Stimulated activated CD4-positive, alpha-beta T cell treated with anti-CD3 and anti-CD28 coated beads, Interleukin-4, amount 100 ng/mL, for 24 hours (primary cell): Measurements from ENCODE around the gene CREB3.

ENCODE experiments used
- DNase-seq: peaks from one replicate; pipeline ENCODE4 v3.0.0-alpha.2; 2020

Gene CREB3

DNA sequence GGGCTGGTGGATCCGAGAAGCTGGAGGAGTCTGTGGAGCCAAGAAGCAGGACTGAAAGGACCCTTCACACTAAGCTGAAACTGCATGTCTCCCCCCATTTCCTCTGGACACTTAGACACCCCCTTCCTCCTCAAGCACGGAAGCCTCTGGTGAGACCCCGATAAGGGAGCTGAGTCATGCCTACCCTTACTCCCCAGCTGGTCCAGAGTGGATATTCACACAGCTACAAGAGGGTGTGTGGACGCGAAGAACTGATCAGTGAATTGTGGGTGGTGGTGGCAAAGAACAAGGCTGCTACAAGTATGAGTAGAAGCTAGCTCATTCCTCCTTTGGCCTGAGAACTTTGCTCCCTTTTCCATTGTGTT lies 4.8 kb upstream of the CREB3 start:
- DNase-seq: no peak

DNA sequence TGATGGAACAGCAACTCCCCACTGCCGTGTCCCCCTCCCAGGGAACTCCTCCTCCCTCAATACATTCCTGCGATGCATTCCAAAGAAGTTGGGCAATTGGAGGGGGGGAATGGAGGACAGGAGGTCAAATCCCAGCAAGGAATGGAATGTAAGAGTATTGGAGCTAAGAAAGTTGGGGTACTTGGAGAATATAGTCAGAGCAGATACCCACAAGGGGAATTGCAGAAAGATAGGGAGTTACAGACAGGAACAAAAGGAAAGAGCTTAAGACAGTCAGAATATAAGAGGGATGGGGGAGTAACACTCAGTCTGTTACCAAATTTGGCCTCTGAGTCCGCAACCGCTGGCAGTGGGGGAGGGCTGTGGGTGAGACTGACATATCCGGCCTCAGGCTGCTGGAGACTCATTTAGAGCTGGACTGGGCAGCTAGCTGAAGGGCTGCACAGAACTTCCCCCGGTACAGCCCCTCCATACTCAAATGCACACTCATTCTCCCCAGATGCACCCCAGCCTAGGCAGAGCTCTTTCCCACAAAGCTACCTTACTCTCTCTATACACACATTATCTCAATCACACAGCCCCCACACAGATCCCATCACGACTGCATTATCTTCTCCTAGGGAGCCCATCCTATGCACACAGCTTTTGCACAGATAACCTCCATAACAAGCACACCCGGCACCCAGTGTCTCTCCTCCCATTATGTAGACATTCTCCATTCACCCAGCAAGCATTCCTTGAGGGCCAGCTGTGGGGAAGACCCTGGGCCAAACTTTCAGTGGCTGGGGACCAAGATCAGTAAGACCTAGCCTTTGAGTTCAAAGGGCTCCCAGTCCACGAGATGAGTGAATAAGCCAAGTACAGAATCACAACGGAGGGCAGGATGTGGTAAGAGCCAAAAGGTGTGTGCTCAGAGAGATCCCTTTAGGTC lies 4.2 kb upstream of the CREB3 start:
- DNase-seq: peak; percentile 30

DNA sequence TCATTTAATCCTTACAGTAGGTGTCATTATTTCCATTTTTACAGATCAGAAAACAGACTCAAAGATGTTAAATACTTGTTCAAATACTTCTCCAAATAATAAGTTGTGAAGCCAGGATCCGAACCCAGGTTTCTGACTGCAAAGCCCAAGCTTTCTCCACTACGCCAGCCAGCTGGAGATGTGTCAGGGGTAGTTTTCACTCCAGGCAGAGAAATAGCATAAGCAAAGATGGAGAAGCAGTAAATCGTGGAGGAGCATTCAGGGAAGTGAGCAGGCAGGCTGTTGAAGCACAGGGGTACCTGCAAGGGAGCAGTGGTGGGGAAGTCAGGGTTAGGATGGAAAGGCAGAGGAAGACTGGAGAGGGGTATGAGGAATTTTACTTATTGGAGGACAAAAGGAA lies 3.4 kb upstream of the CREB3 start:
- no peak for DNase-seq

DNA sequence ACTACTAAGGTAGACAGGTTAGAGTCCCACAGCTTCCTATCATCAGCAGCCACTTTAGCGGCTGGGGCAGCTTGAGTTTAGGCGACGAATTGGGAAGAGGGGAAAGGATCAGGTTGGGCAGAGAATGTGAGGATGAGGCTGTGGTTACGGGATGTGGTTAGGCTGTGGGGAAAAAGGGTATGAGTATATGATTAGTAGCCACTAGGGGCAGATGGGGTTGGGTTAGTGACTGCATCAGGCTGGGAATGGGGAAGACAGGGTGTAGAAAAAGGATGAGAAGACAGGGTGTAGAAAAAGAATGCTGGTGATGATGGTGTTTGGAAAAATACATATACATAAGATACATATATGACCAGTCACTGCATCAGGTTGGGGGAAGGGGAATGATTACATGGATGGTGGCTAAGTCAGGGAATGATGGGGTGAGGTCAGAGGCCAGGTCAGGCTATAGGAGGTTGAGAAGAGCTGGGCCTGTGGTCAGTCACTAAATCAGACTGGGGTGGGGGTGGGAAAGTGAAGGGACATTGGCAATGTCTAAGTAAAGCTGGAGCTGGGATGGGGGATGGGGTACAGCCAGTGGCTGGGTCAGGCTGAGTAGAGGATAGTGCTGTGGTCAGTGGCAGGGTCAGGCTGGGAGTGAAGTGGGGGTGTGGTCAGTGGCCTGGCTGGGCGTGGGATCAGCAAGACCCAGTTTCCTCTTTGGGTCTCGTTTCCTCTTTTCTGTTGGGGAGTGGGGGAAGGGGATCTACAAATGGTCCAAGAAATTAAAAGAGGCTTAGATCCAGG lies 2.6 kb upstream of the CREB3 start:
- peak; percentile 31 for DNase-seq

DNA sequence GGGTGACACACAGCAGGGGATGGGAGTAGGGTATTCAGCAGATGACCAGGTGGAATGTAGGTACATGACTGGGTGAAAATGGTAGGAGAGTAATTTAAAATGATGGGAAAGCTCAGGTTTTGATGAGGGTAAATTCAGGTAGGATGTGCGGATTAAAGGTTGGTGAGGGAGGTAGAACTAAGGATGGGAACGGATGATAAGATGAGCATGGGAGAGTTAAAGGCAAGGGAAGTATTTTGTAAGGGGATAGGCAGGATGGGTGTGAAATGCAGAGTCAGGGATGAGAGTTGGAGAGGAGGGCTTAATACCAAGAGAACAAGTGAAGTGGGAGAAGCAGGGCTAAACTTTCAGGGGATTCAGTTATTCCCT lies 2.0 kb upstream of the CREB3 start:
- DNase-seq: no peak

DNA sequence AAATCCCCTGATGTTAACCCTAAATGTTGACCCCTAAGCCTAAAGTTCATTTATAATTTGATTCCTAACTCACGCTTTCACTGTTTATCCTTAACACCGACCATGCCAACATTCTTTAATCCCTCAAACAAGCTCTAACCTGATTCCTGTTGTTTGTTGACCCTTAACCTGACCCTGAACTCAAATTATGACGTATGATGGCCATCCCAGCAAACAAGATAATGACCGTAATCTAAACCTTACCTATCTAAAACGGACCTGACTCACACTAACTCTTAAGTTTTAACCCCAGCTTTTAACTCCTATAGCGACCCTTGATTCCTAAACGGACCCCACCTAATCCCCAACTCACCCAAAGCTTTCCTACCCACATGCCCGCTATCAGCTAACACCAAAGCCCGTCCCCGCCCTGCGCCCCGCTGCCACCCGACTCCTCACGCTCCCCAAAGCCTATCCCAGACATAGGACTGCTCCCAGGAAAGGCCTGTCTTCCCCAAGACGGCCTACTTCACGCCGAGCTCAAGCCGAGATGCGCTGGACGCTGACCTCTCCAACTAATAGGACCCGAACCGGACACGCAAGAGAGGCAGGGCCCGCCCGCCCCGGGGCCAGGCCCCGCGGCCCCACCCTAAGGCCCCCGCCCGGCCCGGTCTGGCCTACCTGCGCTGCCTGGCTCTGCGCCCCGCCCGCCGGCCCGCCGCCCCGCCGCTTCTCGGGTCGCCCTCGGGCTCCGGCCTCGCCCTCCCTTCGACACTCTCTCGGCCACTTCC lies 866 bp upstream of the CREB3 start:
- DNase-seq: no peak

DNA sequence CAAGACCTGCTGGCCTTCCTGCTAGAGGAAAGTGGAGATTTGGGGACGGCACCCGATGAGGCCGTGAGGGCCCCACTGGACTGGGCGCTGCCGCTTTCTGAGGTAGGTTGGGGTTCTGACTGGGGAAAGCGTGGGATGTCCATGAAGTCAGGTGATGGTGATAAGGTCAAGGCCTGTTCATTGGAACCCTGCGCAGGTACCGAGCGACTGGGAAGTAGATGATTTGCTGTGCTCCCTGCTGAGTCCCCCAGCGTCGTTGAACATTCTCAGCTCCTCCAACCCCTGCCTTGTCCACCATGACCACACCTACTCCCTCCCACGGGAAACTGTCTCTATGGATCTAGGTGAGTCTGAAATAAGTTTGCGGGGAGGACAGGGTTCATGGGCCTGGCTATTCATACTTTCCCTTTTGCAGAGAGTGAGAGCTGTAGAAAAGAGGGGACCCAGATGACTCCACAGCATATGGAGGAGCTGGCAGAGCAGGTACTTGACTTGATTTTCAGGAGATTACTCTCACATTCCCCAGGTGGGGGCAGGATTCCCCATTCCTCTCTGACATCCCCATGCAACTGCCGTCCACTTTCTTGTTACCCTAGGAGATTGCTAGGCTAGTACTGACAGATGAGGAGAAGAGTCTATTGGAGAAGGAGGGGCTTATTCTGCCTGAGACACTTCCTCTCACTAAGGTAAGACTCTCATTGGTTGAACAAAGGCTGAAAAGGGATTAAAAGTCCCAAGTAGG lies 505 bp downstream of the CREB3 start:
- peak; percentile 32 for DNase-seq

DNA sequence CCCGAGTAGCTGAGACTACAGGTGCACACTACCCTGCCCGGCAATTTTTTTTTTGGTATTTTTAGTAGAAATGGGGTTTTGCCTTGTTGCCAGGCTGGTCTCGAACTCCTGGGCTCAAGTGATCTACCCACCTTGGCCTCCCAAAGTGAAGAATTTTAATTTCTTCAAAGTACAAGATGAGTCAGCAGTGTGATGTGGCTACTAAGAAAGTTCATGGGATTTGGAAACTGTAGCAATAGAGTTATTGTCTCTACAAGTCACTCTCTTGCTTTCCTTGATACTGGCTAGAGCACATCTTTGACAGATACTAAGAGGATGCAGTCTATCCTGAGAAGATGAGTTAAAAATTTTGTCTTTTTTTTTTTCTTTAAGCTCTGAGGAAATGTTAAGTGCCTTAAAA lies 1.6 kb downstream of the CREB3 start:
- no peak for DNase-seq

DNA sequence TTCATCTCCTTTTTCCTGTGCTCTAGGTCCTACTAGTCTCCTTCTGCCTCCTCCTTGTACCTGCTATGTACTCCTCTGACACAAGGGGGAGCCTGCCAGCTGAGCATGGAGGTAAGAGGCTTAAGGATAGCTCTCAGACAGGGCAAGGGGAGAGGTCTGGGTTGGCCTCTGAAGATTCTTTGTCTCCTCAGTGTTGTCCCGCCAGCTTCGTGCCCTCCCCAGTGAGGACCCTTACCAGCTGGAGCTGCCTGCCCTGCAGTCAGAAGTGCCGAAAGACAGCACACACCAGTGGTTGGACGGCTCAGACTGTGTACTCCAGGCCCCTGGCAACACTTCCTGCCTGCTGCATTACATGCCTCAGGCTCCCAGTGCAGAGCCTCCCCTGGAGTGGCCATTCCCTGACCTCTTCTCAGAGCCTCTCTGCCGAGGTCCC lies 3.8 kb downstream of the CREB3 start:
- DNase-seq: peak; percentile 74

DNA sequence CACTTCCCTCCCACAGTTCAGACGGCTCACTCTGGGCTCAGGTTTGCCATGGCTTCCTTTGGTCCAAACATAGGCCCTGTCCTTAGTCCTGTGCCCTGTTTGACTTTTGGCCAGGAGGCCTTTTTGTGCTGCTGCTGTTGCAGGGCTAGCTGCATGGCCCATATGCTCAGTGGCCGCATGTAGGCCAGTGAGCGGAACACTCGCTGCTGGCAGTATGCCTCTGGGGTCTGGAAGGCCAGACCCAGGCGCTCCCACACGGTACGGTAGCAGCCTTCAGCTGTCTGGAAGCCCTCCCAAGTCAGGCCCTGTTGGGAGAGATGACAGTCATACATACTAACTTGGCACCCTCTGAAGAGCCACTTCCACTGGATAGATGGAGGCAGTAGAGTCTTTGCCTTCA lies 4.7 kb downstream of the CREB3 start:
- DNase-seq: no peak

DNA sequence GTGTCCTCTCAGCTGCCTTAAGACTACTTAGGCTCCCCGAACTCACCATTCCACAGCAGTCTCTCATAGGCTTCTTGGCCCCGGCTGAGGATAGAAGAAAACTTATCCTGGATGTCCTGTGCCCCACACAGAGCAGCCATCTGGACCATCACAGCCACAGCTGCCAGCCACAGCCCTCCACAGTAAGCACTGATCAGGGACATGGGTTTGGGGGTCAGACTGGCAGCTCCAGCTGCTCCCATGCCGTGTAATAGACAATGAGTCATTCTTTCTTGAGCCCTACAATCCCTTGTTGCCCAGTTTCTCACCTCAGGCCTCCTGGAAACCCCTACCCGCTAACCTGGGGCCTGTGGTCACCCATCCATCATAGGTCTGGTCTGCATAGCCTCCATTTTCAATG lies 5.7 kb downstream of the CREB3 start:
- no peak for DNase-seq

DNA sequence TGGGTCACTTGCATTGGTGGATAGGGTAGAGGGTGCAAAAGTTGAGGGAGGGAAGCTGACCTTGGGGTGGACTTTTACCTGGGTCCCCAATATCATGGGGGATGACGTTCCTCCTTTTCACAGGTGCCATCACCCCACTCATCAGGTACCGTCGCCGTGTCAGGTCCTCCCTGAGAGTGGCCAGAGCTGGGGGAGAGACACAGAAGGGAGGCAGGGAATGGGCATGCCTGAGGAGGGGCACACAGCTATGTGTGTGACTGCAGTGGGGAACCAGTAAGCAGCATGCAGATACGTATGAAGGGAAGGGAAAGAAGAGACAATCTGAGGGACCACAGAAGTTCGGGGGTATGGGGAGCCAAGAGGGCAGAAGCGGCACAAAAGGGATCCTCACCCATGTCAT lies 6.5 kb downstream of the CREB3 start:
- DNase-seq: no peak

DNA sequence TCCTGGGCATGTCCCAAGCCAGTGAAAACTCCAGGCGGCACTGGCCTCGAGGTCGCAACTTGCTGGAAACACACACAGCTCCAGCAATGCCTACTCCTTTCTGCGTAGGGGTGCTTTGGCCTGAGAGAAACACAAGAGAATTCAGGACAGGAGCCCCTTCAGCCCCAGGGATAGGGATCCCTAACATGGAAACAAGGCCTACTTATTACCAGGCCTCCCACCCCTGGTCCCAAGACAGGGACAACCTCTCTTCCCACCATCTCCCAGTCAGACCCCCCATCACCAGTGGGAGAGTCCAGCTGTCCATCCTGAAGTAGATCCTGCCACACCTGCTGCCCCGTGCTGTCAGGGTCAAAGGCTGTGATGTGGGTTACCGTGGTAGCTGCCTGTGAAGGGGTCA lies 7.8 kb downstream of the CREB3 start:
- no peak for DNase-seq

DNA sequence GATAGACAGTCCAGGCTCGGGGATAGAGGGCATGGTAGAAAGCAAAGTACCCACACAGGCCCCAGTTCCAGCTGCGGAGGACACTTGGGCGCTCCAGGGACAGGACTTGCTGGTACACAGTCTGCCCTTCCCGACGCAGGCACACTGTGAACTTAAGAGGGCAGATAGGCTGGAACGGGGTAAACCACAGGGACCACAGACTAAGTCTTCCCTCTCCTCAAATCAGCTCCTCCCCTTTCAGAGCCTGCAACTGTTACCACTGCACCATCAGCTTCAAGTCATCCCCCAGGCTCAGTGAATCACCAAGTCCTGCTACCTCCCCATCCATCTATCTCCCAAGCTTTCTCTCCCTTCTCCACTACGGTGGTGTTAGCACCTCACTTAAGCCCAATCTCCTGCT lies 9.3 kb downstream of the CREB3 start:
- DNase-seq: no peak

DNA sequence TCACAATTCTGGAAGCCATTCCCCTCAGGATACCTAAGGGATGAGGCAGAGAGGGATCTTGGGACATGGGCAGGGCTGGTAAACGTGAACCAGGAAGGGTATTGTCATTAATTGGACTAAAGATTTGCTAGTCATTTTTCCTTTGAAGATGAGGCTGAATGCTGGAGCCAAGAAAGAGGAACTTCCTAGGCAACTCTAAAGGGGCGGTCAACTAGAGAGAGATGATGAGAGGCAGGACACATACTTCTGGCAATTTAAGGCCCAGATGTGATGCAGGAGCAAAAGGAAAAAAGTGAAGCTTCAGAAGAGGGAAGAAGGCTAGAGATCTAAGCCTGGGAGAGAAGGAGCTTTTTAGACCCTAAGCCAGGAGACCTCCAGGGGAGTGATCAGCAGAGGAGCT lies 11.0 kb downstream of the CREB3 start:
- no peak for DNase-seq

DNA sequence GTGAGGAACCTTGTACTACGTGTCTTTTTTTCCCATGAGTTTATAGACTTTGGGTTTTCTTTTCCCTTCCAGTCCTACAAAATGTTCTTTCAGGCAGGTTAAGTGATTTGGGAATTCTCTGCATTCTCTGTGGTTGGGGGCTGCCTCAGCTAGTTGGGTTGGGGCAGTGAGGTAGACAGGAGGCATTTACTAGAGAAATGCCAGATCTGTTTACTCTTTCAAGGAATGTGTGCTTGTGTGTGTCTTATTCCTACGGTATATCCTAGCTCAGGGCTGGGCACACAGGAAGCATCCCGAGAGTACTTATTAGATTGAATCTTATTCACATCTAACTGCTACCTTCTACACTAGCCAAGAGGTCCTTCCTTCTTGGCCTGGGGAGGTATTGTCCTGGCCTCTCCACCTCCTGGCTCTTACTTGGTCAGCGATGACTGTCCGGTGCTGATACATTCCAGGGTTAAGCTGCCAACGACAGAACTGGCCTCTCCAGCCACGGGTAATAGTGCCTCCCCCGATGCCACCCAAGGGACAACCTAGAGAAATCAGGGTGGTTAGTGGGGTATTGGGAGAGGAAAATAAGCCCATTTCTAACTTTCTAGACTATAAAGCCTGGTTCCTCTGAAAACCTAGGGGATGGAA lies 11.5 kb downstream of the CREB3 start:
- DNase-seq: no peak

DNA sequence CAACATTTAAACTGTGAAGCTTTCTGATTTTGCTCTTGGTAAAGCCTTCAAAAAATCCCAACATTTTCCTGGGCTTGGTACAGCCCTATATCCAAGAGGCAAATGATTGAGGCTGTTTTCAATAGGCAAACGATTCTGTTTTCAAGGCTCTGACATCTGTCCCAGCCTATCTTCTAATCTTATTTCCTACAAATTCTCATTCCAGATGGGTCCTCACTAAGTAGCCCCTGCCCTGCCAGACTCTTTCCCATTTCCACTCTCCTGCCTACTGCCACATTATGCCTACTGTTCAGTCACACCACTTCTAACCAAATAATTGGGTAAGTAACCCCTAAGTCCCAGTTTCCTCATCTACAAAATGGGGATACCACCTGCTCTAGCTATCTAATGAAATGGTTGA lies 13.1 kb downstream of the CREB3 start:
- DNase-seq: no peak

DNA sequence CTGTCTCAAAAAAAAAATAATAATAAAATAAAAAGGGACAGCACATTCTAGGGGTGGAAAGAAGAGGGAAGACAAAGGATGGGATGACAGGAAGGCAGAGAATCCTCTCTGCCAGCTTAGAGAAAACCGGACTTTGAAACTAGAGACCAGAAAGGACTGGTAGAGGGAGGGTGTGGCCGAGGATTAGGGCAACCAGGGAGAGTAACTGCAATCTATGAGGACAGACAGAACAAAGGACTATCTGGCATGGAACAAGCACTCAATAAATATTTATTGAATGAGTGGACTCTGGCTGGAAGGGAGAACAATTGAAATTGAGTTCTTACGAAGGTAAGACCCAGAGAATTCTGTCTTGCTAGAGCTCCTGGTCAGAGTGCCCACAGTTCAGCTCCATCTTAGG lies 14.1 kb downstream of the CREB3 start:
- DNase-seq: no peak

DNA sequence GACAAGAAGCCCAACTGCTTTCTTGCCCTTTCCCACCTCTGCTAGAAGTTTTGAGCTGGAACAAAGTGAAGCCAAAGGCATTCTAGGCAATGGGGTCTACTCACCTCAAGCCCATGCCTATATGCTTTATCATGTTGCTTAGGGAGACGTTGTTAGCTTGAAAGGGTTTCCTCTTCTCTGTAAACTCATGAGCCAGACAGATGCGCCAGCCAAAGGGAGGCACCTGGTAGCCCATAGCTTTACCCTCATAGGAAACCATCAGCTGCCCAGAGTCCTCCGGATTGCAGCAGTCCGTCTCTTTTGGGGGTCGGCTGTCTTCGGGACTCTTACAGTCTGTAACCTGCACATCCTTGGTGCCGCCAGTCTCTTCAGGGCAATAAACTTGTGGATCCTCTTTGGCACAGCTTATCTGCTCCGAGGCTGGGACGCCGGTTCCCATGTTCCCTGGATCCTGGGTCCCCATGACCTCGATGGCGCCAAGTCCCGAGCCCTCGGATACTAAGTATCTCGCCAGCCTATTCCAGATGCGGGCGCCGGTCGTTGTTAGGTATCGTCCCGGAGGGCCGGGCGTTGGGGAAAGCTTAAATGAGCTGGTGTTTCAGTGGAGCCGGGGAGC lies 15.9 kb downstream of the CREB3 start:
- no peak for DNase-seq

DNA sequence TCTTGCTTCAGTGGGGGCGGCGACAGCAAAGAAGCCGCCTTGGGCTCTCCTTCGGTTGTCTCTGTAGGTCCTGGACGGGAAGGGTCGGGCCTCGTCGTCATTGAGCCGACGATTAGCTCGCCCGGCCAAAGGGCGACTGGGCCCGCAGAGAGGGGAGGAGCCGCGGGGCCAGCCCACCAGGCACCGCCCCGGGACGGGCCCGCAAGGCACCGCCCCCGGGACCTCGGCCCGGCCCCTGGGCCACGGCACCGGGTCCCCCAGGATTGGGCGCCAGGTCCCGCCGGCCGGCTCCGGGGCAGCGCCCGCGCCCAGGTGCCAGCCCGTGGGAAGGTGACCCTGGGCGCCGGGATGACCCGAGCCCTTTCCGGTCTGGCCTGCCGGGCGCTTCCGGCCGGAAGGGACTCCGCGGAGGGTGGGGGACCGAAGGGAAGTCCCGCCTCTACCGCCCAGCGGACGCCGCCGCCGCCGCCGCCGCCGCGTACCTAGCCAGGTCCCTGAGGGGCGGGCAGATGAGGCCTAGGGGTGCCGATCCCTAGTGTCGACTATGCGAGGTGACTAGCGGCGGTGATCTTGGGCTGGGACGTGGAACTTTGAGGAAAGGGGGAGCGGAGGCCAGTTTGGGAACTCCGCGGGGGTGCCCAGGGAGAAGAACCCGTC lies 16.5 kb downstream of the CREB3 start, which contains the start of the genes GBA2 and RGP1:
Gene GBA2, minus strand, starts transcription at position 371 of the 657 bp plus-strand sequence. CDS start 524 bp downstream, outside the sequence.
Gene RGP1, plus strand, starts transcription at position 430 of the 657 bp plus-strand sequence. CDS start 469 bp downstream, outside the sequence.
- DNase-seq: peak; percentile 74
